ENCODE results near the gene PCOLCE2.
"Not testable (repeated sequence)": the region's sequence is repeated elsewhere in the genome, so short reads cannot be mapped to it uniquely, and the experiment has no call there.

PCOLCE2 gene

GRCh38 chr3:142886021-142886420 is 2.9 kb downstream of the PCOLCE2 start:
- Histone ChIP-seq H3K36me3 (ENCODE audit: control insufficient read depth in 2 of 2, insufficient read depth in 2 of 2, low read length in 2 of 2) (no peaks in the 10 kb centered on the region), H3K9ac (ENCODE audit: low read length in 2 of 2) (no peak overlapping the region), H3K9me3 (ENCODE audit: control insufficient read depth in 2 of 2, low read length in 2 of 2) (no peaks in the 10 kb centered on the region), H3K4me1 (ENCODE audit: control insufficient read depth, insufficient read depth, low read length) (peaks cover 6% of the 10 kb centered on the region), H3K27me3 (ENCODE audit: control insufficient read depth in 1 of 2, insufficient read depth in 2 of 2, low read length in 2 of 2) (peaks cover 0 to 13% of the 10 kb centered on the region in 2 donors), H3K27ac (ENCODE audit: low read length) (no peak overlapping the region), H3K4me3 (ENCODE audit: low read length in 2 of 2) (no peak overlapping the region)

GRCh38 chr3:142884531-142884930 is 4.4 kb downstream of the PCOLCE2 start:
- H3K4me1 ChIP-seq (ENCODE audit: control insufficient read depth, insufficient read depth, low read length), result peaks cover 6% of the 10 kb centered on the region
- peaks cover 0 to 6% of the 10 kb centered on the region in 2 donors for H3K27me3 ChIP-seq (ENCODE audit: control insufficient read depth in 1 of 2, insufficient read depth in 2 of 2, low read length in 2 of 2)
- no peaks in the 10 kb centered on the region for H3K36me3 ChIP-seq (ENCODE audit: control insufficient read depth in 2 of 2, insufficient read depth in 2 of 2, low read length in 2 of 2)
- no peak overlapping the region for H3K4me3 ChIP-seq (ENCODE audit: low read length in 2 of 2)
- H3K9me3 ChIP-seq (ENCODE audit: control insufficient read depth in 2 of 2, low read length in 2 of 2), result no peaks in the 10 kb centered on the region
- no peak overlapping the region for H3K9ac ChIP-seq (ENCODE audit: low read length in 2 of 2)
- no peak overlapping the region for H3K27ac ChIP-seq (ENCODE audit: low read length)

GRCh38 chr3:142883534-142883933 is 5.3 kb downstream of the PCOLCE2 start:
- H3K4me3 ChIP-seq (ENCODE audit: low read length in 2 of 2); H3K27ac ChIP-seq (ENCODE audit: low read length); H3K9me3 ChIP-seq (ENCODE audit: control insufficient read depth in 2 of 2, low read length in 2 of 2); H3K4me1 ChIP-seq (ENCODE audit: control insufficient read depth, insufficient read depth, low read length); H3K9ac ChIP-seq (ENCODE audit: low read length in 2 of 2); H3K27me3 ChIP-seq (ENCODE audit: control insufficient read depth in 1 of 2, insufficient read depth in 2 of 2, low read length in 2 of 2); H3K36me3 ChIP-seq (ENCODE audit: control insufficient read depth in 2 of 2, insufficient read depth in 2 of 2, low read length in 2 of 2): not testable (repeated sequence)

GRCh38 chr3:142881445-142882224 is 7.2 kb downstream of the PCOLCE2 start:
- Histone ChIP-seq H3K4me3 (ENCODE audit: low read length in 2 of 2) (no peak overlapping the region), H3K36me3 (ENCODE audit: control insufficient read depth in 2 of 2, insufficient read depth in 2 of 2, low read length in 2 of 2) (no peaks in the 10 kb centered on the region), H3K9ac (ENCODE audit: low read length in 2 of 2) (no peak overlapping the region), H3K27ac (ENCODE audit: low read length) (no peak overlapping the region), H3K27me3 (ENCODE audit: control insufficient read depth in 1 of 2, insufficient read depth in 2 of 2, low read length in 2 of 2) (no peaks in the 10 kb centered on the region), H3K4me1 (ENCODE audit: control insufficient read depth, insufficient read depth, low read length) (no peaks in the 10 kb centered on the region), H3K9me3 (ENCODE audit: control insufficient read depth in 2 of 2, low read length in 2 of 2) (no peaks in the 10 kb centered on the region)

- no peak overlapping the region for H3K9ac ChIP-seq (ENCODE audit: low read length in 2 of 2)
- no peaks in the 10 kb centered on the region for H3K9me3 ChIP-seq (ENCODE audit: control insufficient read depth in 2 of 2, low read length in 2 of 2)
- H3K27ac ChIP-seq (ENCODE audit: low read length), result no peak overlapping the region
- no peaks in the 10 kb centered on the region for H3K27me3 ChIP-seq (ENCODE audit: control insufficient read depth in 1 of 2, insufficient read depth in 2 of 2, low read length in 2 of 2)
- H3K4me3 ChIP-seq (ENCODE audit: low read length in 2 of 2), result no peak overlapping the region
- H3K36me3 ChIP-seq (ENCODE audit: control insufficient read depth in 2 of 2, insufficient read depth in 2 of 2, low read length in 2 of 2), result no peaks in the 10 kb centered on the region
- H3K4me1 ChIP-seq (ENCODE audit: control insufficient read depth, insufficient read depth, low read length), result no peaks in the 10 kb centered on the region
These were observed 10.1 kb downstream of the PCOLCE2 start for GRCh38 chr3:142878649-142879300.

- Histone ChIP-seq H3K4me3 (ENCODE audit: low read length in 2 of 2) (no peak overlapping the region), H3K27me3 (ENCODE audit: control insufficient read depth in 1 of 2, insufficient read depth in 2 of 2, low read length in 2 of 2) (no peaks in the 10 kb centered on the region), H3K9me3 (ENCODE audit: control insufficient read depth in 2 of 2, low read length in 2 of 2) (no peaks in the 10 kb centered on the region), H3K36me3 (ENCODE audit: control insufficient read depth in 2 of 2, insufficient read depth in 2 of 2, low read length in 2 of 2) (no peaks in the 10 kb centered on the region), H3K9ac (ENCODE audit: low read length in 2 of 2) (no peak overlapping the region), H3K27ac (ENCODE audit: low read length) (no peak overlapping the region), H3K4me1 (ENCODE audit: control insufficient read depth, insufficient read depth, low read length) (no peaks in the 10 kb centered on the region)
These were observed 12.5 kb downstream of the PCOLCE2 start for GRCh38 chr3:142876417-142876816.

- H3K4me3 ChIP-seq (ENCODE audit: low read length in 2 of 2), result no peak overlapping the region
- H3K27me3 ChIP-seq (ENCODE audit: control insufficient read depth in 1 of 2, insufficient read depth in 2 of 2, low read length in 2 of 2), result no peaks in the 10 kb centered on the region
- no peaks in the 10 kb centered on the region for H3K9me3 ChIP-seq (ENCODE audit: control insufficient read depth in 2 of 2, low read length in 2 of 2)
- no peaks in the 10 kb centered on the region for H3K36me3 ChIP-seq (ENCODE audit: control insufficient read depth in 2 of 2, insufficient read depth in 2 of 2, low read length in 2 of 2)
- H3K27ac ChIP-seq (ENCODE audit: low read length), result no peak overlapping the region
- H3K4me1 ChIP-seq (ENCODE audit: control insufficient read depth, insufficient read depth, low read length), result no peaks in the 10 kb centered on the region
- H3K9ac ChIP-seq (ENCODE audit: low read length in 2 of 2), result no peak overlapping the region
These were observed 13.2 kb downstream of the PCOLCE2 start for GRCh38 chr3:142875583-142876207.

- H3K36me3 ChIP-seq (ENCODE audit: control insufficient read depth in 2 of 2, insufficient read depth in 2 of 2, low read length in 2 of 2), result no peaks in the 10 kb centered on the region
- H3K27ac ChIP-seq (ENCODE audit: low read length), result no peak overlapping the region
- no peaks in the 10 kb centered on the region for H3K4me1 ChIP-seq (ENCODE audit: control insufficient read depth, insufficient read depth, low read length)
- no peak overlapping the region for H3K9ac ChIP-seq (ENCODE audit: low read length in 2 of 2)
- no peaks in the 10 kb centered on the region for H3K9me3 ChIP-seq (ENCODE audit: control insufficient read depth in 2 of 2, low read length in 2 of 2)
- H3K27me3 ChIP-seq (ENCODE audit: control insufficient read depth in 1 of 2, insufficient read depth in 2 of 2, low read length in 2 of 2), result no peaks in the 10 kb centered on the region
- H3K4me3 ChIP-seq (ENCODE audit: low read length in 2 of 2), result no peak overlapping the region
These were observed 13.8 kb downstream of the PCOLCE2 start for GRCh38 chr3:142875099-142875498.

- H3K27me3 ChIP-seq (ENCODE audit: control insufficient read depth in 1 of 2, insufficient read depth in 2 of 2, low read length in 2 of 2); H3K9me3 ChIP-seq (ENCODE audit: control insufficient read depth in 2 of 2, low read length in 2 of 2); H3K4me1 ChIP-seq (ENCODE audit: control insufficient read depth, insufficient read depth, low read length); H3K9ac ChIP-seq (ENCODE audit: low read length in 2 of 2); H3K4me3 ChIP-seq (ENCODE audit: low read length in 2 of 2); H3K27ac ChIP-seq (ENCODE audit: low read length); H3K36me3 ChIP-seq (ENCODE audit: control insufficient read depth in 2 of 2, insufficient read depth in 2 of 2, low read length in 2 of 2): not testable (repeated sequence)
These were observed 20.5 kb downstream of the PCOLCE2 start for GRCh38 chr3:142868382-142868781.

- Histone ChIP-seq H3K9ac (ENCODE audit: low read length in 2 of 2) (no peak overlapping the region), H3K9me3 (ENCODE audit: control insufficient read depth in 2 of 2, low read length in 2 of 2) (no peaks in the 10 kb centered on the region), H3K27ac (ENCODE audit: low read length) (no peak overlapping the region), H3K4me3 (ENCODE audit: low read length in 2 of 2) (no peak overlapping the region), H3K4me1 (ENCODE audit: control insufficient read depth, insufficient read depth, low read length) (no peaks in the 10 kb centered on the region), H3K27me3 (ENCODE audit: control insufficient read depth in 1 of 2, insufficient read depth in 2 of 2, low read length in 2 of 2) (peaks cover 0 to under 1% of the 10 kb centered on the region in 2 donors), H3K36me3 (ENCODE audit: control insufficient read depth in 2 of 2, insufficient read depth in 2 of 2, low read length in 2 of 2) (no peaks in the 10 kb centered on the region)
These were observed 21.8 kb downstream of the PCOLCE2 start for GRCh38 chr3:142866841-142867631.

Data from stomach smooth muscle (tissue), 2 donors.